ENCODE results near the gene GLYATL3.

Gene GLYATL3

GRCh38 chr6:49513153-49513989 is 13.6 kb downstream of the GLYATL3 start:
- TF ChIP-seq CTCF (IDR thresholded peaks at IDR 0.05; ENCODE audit: control extremely low read depth, extremely low read depth, low read depth, missing control alignments) = no peak
- POLR2A ChIA-PET = no interaction called here
- CTCF ChIA-PET = interaction anchor here (1.0 to 2.8 kb wide), 2 partner anchors 18 to 93 kb away, joined by 4 to 8 read pairs; no protein-coding TSS in a partner anchor
- no peak for DNase-seq (ENCODE audit: extremely low spot score)

- POLR2A ChIA-PET = no interaction called here
- no peak for TF ChIP-seq CTCF (IDR thresholded peaks at IDR 0.05; ENCODE audit: control extremely low read depth, extremely low read depth, low read depth, missing control alignments)
- CTCF ChIA-PET = interaction anchor here (1.0 to 2.8 kb wide), 3 partner anchors 9 to 92 kb away, joined by 4 to 8 read pairs (median 5); no protein-coding TSS in a partner anchor
- no peak for DNase-seq (ENCODE audit: extremely low spot score)
Measured at GRCh38 chr6:49514571-49515484, 15.1 kb downstream of the GLYATL3 start.

- no peak for DNase-seq (ENCODE audit: extremely low spot score)
- POLR2A ChIA-PET = no interaction called here
Measured at GRCh38 chr6:49515485-49516146, 15.9 kb downstream of the GLYATL3 start.

GRCh38 chr6:49516147-49516505 is 16.4 kb downstream of the GLYATL3 start:
- no peak for TF ChIP-seq CTCF (IDR thresholded peaks at IDR 0.05; ENCODE audit: control extremely low read depth, extremely low read depth, low read depth, missing control alignments)
- DNase-seq (ENCODE audit: extremely low spot score) = no peak

More at GRCh38 chr6:49515485-49516146, 15.9 kb downstream of the GLYATL3 start:
- CTCF ChIA-PET = interaction anchor here (1.0 to 1.8 kb wide), 2 partner anchors 8 to 16 kb away, joined by 4 to 5 read pairs; no protein-coding TSS in a partner anchor
- TF ChIP-seq CTCF (IDR thresholded peaks at IDR 0.05; ENCODE audit: control extremely low read depth, extremely low read depth, low read depth, missing control alignments) = no peak

GRCh38 chr6:49517919-49518318 is 18.2 kb downstream of the GLYATL3 start:
- ChIA-PET POLR2A (no interaction called here), CTCF (interaction anchor here (2.6 kb wide), 1 partner anchor 14 kb away, joined by 11 read pairs; no protein-coding TSS in a partner anchor)
- no peak for DNase-seq (ENCODE audit: extremely low spot score)
- no peak for TF ChIP-seq CTCF (IDR thresholded peaks at IDR 0.05; ENCODE audit: control extremely low read depth, extremely low read depth, low read depth, missing control alignments)

More at GRCh38 chr6:49516147-49516505, 16.4 kb downstream of the GLYATL3 start:
- ChIA-PET POLR2A (no interaction called here), CTCF (interaction anchor here (0.8 to 1.8 kb wide), 3 partner anchors 8 to 107 kb away, joined by 3 to 5 read pairs (median 4); no protein-coding TSS in a partner anchor)

GRCh38 chr6:49519660-49520059 is 19.9 kb downstream of the GLYATL3 start:
- DNase-seq (ENCODE audit: extremely low spot score) = no peak
- no peak for TF ChIP-seq CTCF (IDR thresholded peaks at IDR 0.05; ENCODE audit: control extremely low read depth, extremely low read depth, low read depth, missing control alignments)
- CTCF ChIA-PET = interaction anchor here (0.5 to 2.6 kb wide), 2 partner anchors 12 to 661 kb away, joined by 3 to 11 read pairs; no protein-coding TSS in a partner anchor
- POLR2A ChIA-PET = no interaction called here

Measured in GM10248 (cell line).